HepG2 (cell line): ENCODE measurements around the gene DNMBP. TPM values are rescaled to one million over a fixed set of nuclear protein-coding genes. Genes with fewer than 3 reads are reported as not detected.

Experiments used
- AGO2 ChIP-seq: fragments of 200-400 bp; formaldehyde crosslinking; optimal IDR thresholded peaks from 2 replicates; pipeline ENCODE3; 2017; ENCODE audit warnings: mild to moderate bottlenecking, low read depth, low read length, moderate library complexity
- CREB1 ChIP-seq, 2 experiments: fragments of 450-650 bp in 1 of 2; IDR thresholded peaks; 2 replicates each; pipeline ENCODE4 v1.6.1; 2016 to 2017; ENCODE audit warnings: control low read depth in 1 of 2, mild to moderate bottlenecking in 1 of 2, missing compliant biosample characterization in 1 of 2, missing genetic modification characterization in 1 of 2
- HOXA7 ChIP-seq: sonication (generic); formaldehyde crosslinking; IDR thresholded peaks from 2 replicates; pipeline ENCODE4 v1.8.1; 2022; ENCODE audit warnings: mild to moderate bottlenecking, missing genetic modification reagents, moderate library complexity
- NPAS2 ChIP-seq: sonication (generic); formaldehyde crosslinking; IDR thresholded peaks from 2 replicates; pipeline ENCODE4 v1.8.0; 2022; ENCODE audit warnings: mild to moderate bottlenecking, missing genetic modification reagents, borderline replicate concordance
- PAWR ChIP-seq: sonication (generic); formaldehyde crosslinking; IDR thresholded peaks from 2 replicates; pipeline ENCODE4 v1.4.0; 2020; ENCODE audit warnings: missing genetic modification reagents, mild to moderate bottlenecking, borderline replicate concordance
- SALL1 ChIP-seq: sonication (generic); formaldehyde crosslinking; IDR thresholded peaks from 2 replicates; pipeline ENCODE4 v1.8.0; 2022; ENCODE audit warnings: mild to moderate bottlenecking, missing genetic modification reagents
- ZKSCAN1 ChIP-seq: fragments of 150-350 bp; IDR thresholded peaks from 2 replicates; pipeline ENCODE4 v1.6.1; 2014; ENCODE audit warnings: low read length
- polyA plus RNA-seq, 8 experiments: library from polyadenylated mRNA; depleted of rRNA in 3 of 8; stranded (reverse) in 7 of 8; unstranded in 1 of 8; fragments of >200 nt; fragmentation: Illumina TruSeq in 4 of 8; extraction: Trizol in 4 of 8; gene quantifications; 2 replicates each; pipeline versions ENCODE4 v1.2.1 to v1.2.3, GENCODE V29; 2011 to 2016; ENCODE audit warnings: low read depth in 4 of 8, missing spikeins in 1 of 8, mixed read lengths in 1 of 8; ENCODE audit not compliant: insufficient read depth in 1 of 8
- total RNA-seq, 5 experiments: library from RNA; depleted of rRNA; stranded (reverse); fragments of >200 nt; fragmentation: Illumina TruSeq; extraction: Trizol; gene quantifications; 2 replicates each; pipeline ENCODE4 v1.2.3, GENCODE V29; 2016; ENCODE audit warnings: low read depth in 1 of 5
- TF ChIP-seq, protein P1 (sequence below): IDR thresholded peaks from 2 replicates; pipeline ENCODE4 v1.4.0; 2020; ENCODE audit warnings: mild to moderate bottlenecking, missing genetic modification reagents
- TF ChIP-seq, protein P2 (sequence below): sonication (generic); formaldehyde crosslinking; IDR thresholded peaks from 2 replicates; pipeline ENCODE4 v1.8.1; 2023; ENCODE audit warnings: mild to moderate bottlenecking, missing genetic modification reagents
- TF ChIP-seq, protein P3 (sequence below): sonication (generic); formaldehyde crosslinking; IDR thresholded peaks from 2 replicates; pipeline ENCODE4 v1.8.0; 2022; ENCODE audit warnings: mild to moderate bottlenecking, missing genetic modification reagents, moderate library complexity
- TF ChIP-seq, protein P4 (sequence below): sonication (generic); formaldehyde crosslinking; IDR thresholded peaks from 2 replicates; pipeline ENCODE4 v1.5.0; 2020; ENCODE audit warnings: mild to moderate bottlenecking, missing genetic modification reagents, borderline replicate concordance
- TF ChIP-seq, protein P5 (sequence below): sonication (generic); formaldehyde crosslinking; IDR thresholded peaks from 2 replicates; pipeline ENCODE4 v1.4.0; 2020; ENCODE audit warnings: missing genetic modification reagents
- TF ChIP-seq, protein P6 (sequence below): sonication (generic); formaldehyde crosslinking; IDR thresholded peaks from 2 replicates; pipeline ENCODE4 v1.5.0; 2020; ENCODE audit warnings: mild to moderate bottlenecking, missing genetic modification reagents
- TF ChIP-seq, protein P7 (sequence below): fragments of 450-650 bp; IDR thresholded peaks from 2 replicates; pipeline ENCODE4 v1.6.1; 2017

DNMBP gene
- total and polyA plus RNA-seq, 2 of the 13 experiments (the other 11 are each of a cell fraction or from before 2014, with no cell fraction given) = 3.6 to 6.3 TPM

DNA sequence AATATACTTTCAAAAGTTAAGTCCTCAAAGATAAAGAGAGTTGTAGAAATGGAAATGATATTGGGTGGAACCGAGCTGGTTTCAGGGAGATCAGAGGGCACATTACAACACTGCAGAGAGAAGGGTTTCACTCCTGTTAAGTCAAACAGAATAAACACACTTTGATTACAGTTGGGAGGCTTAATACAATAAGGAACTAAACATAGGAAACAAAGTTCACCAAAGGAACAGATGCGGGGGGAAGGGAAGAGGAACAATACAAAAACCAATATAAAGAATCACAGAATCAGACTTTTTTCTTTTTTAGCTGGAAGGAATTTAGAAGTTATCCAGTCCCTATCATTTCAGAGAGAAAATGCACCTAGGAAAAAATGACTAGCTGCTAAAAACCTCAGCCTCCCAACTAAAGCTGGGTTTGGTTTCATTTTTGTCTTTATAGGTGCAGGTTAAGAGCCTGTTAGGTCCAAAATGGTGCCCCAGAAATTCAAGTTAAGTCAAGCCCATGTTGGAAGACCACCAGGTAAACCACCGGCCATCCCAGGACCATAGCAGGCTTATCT is 81.9 kb downstream of the DNMBP start (continued):
- no peak for TF ChIP-seq CREB1 (IDR thresholded peaks at IDR 0.05)
- TF ChIP-seq CREB1 (CRISPR knock-in tag; IDR thresholded peaks at IDR 0.05) = no peak
- TF ChIP-seq, protein P1, sequence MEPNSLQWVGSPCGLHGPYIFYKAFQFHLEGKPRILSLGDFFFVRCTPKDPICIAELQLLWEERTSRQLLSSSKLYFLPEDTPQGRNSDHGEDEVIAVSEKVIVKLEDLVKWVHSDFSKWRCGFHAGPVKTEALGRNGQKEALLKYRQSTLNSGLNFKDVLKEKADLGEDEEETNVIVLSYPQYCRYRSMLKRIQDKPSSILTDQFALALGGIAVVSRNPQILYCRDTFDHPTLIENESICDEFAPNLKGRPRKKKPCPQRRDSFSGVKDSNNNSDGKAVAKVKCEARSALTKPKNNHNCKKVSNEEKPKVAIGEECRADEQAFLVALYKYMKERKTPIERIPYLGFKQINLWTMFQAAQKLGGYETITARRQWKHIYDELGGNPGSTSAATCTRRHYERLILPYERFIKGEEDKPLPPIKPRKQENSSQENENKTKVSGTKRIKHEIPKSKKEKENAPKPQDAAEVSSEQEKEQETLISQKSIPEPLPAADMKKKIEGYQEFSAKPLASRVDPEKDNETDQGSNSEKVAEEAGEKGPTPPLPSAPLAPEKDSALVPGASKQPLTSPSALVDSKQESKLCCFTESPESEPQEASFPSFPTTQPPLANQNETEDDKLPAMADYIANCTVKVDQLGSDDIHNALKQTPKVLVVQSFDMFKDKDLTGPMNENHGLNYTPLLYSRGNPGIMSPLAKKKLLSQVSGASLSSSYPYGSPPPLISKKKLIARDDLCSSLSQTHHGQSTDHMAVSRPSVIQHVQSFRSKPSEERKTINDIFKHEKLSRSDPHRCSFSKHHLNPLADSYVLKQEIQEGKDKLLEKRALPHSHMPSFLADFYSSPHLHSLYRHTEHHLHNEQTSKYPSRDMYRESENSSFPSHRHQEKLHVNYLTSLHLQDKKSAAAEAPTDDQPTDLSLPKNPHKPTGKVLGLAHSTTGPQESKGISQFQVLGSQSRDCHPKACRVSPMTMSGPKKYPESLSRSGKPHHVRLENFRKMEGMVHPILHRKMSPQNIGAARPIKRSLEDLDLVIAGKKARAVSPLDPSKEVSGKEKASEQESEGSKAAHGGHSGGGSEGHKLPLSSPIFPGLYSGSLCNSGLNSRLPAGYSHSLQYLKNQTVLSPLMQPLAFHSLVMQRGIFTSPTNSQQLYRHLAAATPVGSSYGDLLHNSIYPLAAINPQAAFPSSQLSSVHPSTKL (CRISPR knock-in tag) = peak; percentile 86
- TF ChIP-seq, protein P2, sequence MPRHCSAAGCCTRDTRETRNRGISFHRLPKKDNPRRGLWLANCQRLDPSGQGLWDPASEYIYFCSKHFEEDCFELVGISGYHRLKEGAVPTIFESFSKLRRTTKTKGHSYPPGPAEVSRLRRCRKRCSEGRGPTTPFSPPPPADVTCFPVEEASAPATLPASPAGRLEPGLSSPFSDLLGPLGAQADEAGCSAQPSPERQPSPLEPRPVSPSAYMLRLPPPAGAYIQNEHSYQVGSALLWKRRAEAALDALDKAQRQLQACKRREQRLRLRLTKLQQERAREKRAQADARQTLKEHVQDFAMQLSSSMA (CRISPR knock-in tag) = no peak
- TF ChIP-seq, protein P3, sequence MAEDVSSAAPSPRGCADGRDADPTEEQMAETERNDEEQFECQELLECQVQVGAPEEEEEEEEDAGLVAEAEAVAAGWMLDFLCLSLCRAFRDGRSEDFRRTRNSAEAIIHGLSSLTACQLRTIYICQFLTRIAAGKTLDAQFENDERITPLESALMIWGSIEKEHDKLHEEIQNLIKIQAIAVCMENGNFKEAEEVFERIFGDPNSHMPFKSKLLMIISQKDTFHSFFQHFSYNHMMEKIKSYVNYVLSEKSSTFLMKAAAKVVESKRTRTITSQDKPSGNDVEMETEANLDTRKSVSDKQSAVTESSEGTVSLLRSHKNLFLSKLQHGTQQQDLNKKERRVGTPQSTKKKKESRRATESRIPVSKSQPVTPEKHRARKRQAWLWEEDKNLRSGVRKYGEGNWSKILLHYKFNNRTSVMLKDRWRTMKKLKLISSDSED (CRISPR knock-in tag) = no peak
- TF ChIP-seq ZKSCAN1 = no peak
- TF ChIP-seq, protein P4, sequence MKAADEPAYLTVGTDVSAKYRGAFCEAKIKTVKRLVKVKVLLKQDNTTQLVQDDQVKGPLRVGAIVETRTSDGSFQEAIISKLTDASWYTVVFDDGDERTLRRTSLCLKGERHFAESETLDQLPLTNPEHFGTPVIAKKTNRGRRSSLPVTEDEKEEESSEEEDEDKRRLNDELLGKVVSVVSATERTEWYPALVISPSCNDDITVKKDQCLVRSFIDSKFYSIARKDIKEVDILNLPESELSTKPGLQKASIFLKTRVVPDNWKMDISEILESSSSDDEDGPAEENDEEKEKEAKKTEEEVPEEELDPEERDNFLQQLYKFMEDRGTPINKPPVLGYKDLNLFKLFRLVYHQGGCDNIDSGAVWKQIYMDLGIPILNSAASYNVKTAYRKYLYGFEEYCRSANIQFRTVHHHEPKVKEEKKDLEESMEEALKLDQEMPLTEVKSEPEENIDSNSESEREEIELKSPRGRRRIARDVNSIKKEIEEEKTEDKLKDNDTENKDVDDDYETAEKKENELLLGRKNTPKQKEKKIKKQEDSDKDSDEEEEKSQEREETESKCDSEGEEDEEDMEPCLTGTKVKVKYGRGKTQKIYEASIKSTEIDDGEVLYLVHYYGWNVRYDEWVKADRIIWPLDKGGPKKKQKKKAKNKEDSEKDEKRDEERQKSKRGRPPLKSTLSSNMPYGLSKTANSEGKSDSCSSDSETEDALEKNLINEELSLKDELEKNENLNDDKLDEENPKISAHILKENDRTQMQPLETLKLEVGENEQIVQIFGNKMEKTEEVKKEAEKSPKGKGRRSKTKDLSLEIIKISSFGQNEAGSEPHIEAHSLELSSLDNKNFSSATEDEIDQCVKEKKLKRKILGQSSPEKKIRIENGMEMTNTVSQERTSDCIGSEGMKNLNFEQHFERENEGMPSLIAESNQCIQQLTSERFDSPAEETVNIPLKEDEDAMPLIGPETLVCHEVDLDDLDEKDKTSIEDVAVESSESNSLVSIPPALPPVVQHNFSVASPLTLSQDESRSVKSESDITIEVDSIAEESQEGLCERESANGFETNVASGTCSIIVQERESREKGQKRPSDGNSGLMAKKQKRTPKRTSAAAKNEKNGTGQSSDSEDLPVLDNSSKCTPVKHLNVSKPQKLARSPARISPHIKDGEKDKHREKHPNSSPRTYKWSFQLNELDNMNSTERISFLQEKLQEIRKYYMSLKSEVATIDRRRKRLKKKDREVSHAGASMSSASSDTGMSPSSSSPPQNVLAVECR = no peak
- TF ChIP-seq PAWR (CRISPR knock-in tag) = no peak
- TF ChIP-seq HOXA7 (CRISPR knock-in tag) = no peak
- TF ChIP-seq, protein P5, sequence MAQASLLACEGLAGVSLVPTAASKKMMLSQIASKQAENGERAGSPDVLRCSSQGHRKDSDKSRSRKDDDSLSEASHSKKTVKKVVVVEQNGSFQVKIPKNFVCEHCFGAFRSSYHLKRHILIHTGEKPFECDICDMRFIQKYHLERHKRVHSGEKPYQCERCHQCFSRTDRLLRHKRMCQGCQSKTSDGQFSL (CRISPR knock-in tag) = no peak
- TF ChIP-seq, protein P6, sequence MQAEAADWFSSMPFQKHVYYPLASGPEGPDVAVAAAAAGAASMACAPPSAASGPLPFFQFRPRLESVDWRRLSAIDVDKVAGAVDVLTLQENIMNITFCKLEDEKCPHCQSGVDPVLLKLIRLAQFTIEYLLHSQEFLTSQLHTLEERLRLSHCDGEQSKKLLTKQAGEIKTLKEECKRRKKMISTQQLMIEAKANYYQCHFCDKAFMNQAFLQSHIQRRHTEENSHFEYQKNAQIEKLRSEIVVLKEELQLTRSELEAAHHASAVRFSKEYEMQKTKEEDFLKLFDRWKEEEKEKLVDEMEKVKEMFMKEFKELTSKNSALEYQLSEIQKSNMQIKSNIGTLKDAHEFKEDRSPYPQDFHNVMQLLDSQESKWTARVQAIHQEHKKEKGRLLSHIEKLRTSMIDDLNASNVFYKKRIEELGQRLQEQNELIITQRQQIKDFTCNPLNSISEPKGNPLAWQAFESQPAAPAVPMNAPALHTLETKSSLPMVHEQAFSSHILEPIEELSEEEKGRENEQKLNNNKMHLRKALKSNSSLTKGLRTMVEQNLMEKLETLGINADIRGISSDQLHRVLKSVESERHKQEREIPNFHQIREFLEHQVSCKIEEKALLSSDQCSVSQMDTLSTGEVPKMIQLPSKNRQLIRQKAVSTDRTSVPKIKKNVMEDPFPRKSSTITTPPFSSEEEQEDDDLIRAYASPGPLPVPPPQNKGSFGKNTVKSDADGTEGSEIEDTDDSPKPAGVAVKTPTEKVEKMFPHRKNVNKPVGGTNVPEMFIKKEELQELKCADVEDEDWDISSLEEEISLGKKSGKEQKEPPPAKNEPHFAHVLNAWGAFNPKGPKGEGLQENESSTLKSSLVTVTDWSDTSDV = no peak
- TF ChIP-seq, protein P7, sequence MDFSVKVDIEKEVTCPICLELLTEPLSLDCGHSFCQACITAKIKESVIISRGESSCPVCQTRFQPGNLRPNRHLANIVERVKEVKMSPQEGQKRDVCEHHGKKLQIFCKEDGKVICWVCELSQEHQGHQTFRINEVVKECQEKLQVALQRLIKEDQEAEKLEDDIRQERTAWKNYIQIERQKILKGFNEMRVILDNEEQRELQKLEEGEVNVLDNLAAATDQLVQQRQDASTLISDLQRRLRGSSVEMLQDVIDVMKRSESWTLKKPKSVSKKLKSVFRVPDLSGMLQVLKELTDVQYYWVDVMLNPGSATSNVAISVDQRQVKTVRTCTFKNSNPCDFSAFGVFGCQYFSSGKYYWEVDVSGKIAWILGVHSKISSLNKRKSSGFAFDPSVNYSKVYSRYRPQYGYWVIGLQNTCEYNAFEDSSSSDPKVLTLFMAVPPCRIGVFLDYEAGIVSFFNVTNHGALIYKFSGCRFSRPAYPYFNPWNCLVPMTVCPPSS = no peak
- TF ChIP-seq SALL1 (CRISPR knock-in tag) = no peak
- no peak for TF ChIP-seq NPAS2 (CRISPR knock-in tag)
- no peak for TF ChIP-seq AGO2
